ENCODE results near the gene DUS3L. TPM values are rescaled to one million over a fixed set of nuclear protein-coding genes. Genes with fewer than 3 reads are reported as not detected.
A peak's percentile ranks its signal among the peaks of the same experiment; 100 is the strongest.

Gene DUS3L
- total RNA-seq (2021; fragmentation: NEBNext Ultra II Directional; extraction: Animal tissue kit (Norgen Biotek cat#: 25700)) (39.1 and 39.4 TPM in 2 replicates), polyA plus RNA-seq (2011; rRNA removed) (37.6 and 45.8 TPM in 2 replicates), polyA minus RNA-seq (2011; rRNA and poly(A)+ RNA removed) (15.4 and 18.5 TPM in 2 replicates)
- 42.4 TPM for polyA plus RNA-seq (2011; cell fraction: cytosol; rRNA removed)
- polyA plus RNA-seq (2011; cell fraction: nucleus; rRNA removed), result 92.4 TPM
- polyA plus RNA-seq (2012, experiment 1 of 2), result 35.1 to 50.2 TPM (median 40.6 TPM) in 4 replicates
- polyA plus RNA-seq (2012, experiment 2 of 2), result 36.3 TPM
- polyA plus RNA-seq (2013, experiment 1 of 2), result 22.4 TPM
- 21.2 TPM for polyA plus RNA-seq (2013, experiment 2 of 2)
- 51.6 TPM for polyA minus RNA-seq (2011; cell fraction: cytosol; rRNA and poly(A)+ RNA removed)
- polyA minus RNA-seq (2011; cell fraction: nucleus; rRNA and poly(A)+ RNA removed), result 35.5 TPM
- long read RNA-seq, experiment 1, partial matches to known transcripts, result 11 of 32 reads
- long read RNA-seq, experiment 1, other reads (novel, unspliced or antisense), result 20 of 32 reads
- long read RNA-seq, experiment 2, partial matches to known transcripts, result 3 of 4 reads
- long read RNA-seq, experiment 2, other reads (novel, unspliced or antisense), result 1 of 4 reads

- Histone ChIP-seq H3K4me3 (ENCODE audit: extremely low read depth in 1 of 4, insufficient read depth in 2 of 4, low read depth in 3 of 4, low read length in 4 of 4) (peak within 1 kb of the TSS; percentile 77 to 92 (median 82)), H3K36me3 (ENCODE audit: control insufficient read depth in 2 of 4, insufficient read depth in 4 of 4, low read length in 3 of 4) (peaks cover 20 to 33% (median 29%) of the 10 kb centered on the region in 4 experiments), H3K4me2 (ENCODE audit: insufficient read depth in 1 of 2, low read depth in 2 of 2, low read length in 2 of 2) (peak within 1 kb of the TSS; percentile 52 to 79), H3K27ac (ENCODE audit: low read depth, low read length) (peak within 1 kb of the TSS; percentile 91), H2BK120ac (replicated peaks; ENCODE audit: low read depth, low read length) (no peak within 1 kb of the TSS), H2BK15ac (ENCODE audit: low read length) (0 out of 2 replicates have a peak within 1 kb of the TSS, but pooled peaks have one; percentile 72), H3K27me3 (replicated peaks in 1 of 4; ENCODE audit: control insufficient read depth in 3 of 4, extremely low read depth in 1 of 4, insufficient read depth in 3 of 4, low read length in 3 of 4) (no peaks in the 10 kb centered on the region), H3K79me2 (ENCODE audit: control insufficient read depth in 1 of 2, insufficient read depth in 2 of 2, low read length in 2 of 2) (no peaks in the 10 kb centered on the region), H4K5ac (ENCODE audit: insufficient read length, low read depth, low read length) (peak within 1 kb of the TSS; percentile 57), H2BK12ac (ENCODE audit: low read depth, low read length) (peak within 1 kb of the TSS; percentile 84; the same call in 1 of the 2 replicates), H3K56ac (replicated peaks; ENCODE audit: insufficient read length, low read depth, low read length) (peak within 1 kb of the TSS; percentile 40), H3K23me2 (ENCODE audit: low read depth, low read length) (peaks cover 3% of the 10 kb centered on the region; the same call in 1 of the 2 replicates), H3K9ac (replicated peaks in 1 of 4; ENCODE audit: extremely low read depth in 1 of 4, low read depth in 3 of 4, low read length in 3 of 4) (peak within 1 kb of the TSS in 3 of 4 experiments; percentile 73 to 92 (median 89); a peak in 6 of 7 replicates), H3K4me1 (replicated peaks in 1 of 4; ENCODE audit: control insufficient read depth in 3 of 4, insufficient read depth in 4 of 4, low read length in 3 of 4) (no peaks in the 10 kb centered on the region; a peak in 1 of 7 replicates), H3K14ac (ENCODE audit: insufficient read length) (no peak within 1 kb of the TSS), H4K91ac (replicated peaks; ENCODE audit: insufficient read length, low read length) (peak within 1 kb of the TSS; percentile 69), H2AFZ (ENCODE audit: low read length) (no peak within 1 kb of the TSS), H2BK20ac (ENCODE audit: low read length) (no peak within 1 kb of the TSS), H4K20me1 (replicated peaks in 1 of 2; ENCODE audit: control insufficient read depth in 1 of 2, insufficient read depth in 2 of 2, low read length in 2 of 2) (peaks cover 0 to 10% of the 10 kb centered on the region in 2 experiments), H3K18ac (ENCODE audit: extremely low read depth, low read length) (peak within 1 kb of the TSS; percentile 95), H4K8ac (ENCODE audit: extremely low read depth, insufficient read depth, low read length) (peak within 1 kb of the TSS; percentile 98), H2BK5ac (ENCODE audit: low read depth, low read length) (peak within 1 kb of the TSS; percentile 98), H3K23ac (ENCODE audit: insufficient read length) (no peak within 1 kb of the TSS), H2AK5ac (ENCODE audit: low read depth, low read length) (0 out of 2 replicates have a peak within 1 kb of the TSS, but pooled peaks have one; percentile 34), H3K79me1 (ENCODE audit: low read depth, low read length) (peaks cover 5% of the 10 kb centered on the region; the same call in 1 of the 2 replicates), H3K9me3 (ENCODE audit: insufficient read depth in 2 of 2, low read depth in 1 of 2, low read length in 1 of 2) (no peaks in the 10 kb centered on the region), H3K4ac (replicated peaks; ENCODE audit: insufficient read length, low read depth, low read length) (peak within 1 kb of the TSS; percentile 75)
- CTCF ChIA-PET (ENCODE audit: partially characterized antibody), result interaction anchor here (0.8 to 3.0 kb wide), 6 partner anchors 13 to 231 kb away, joined by 3 to 13 read pairs (median 4); partner anchors contain the start of gene NRTN
- FAIRE-seq (peak; percentile 98), DNase-seq (ENCODE audit: low read depth in 1 of 2, low spot score in 2 of 2) (peak; percentile 94 to 95)
- 11% methylated on average over 71 of the region's 72 CpGs; no CpG with 5 or more reads in 1 of the 2 experiments for WGBS, 2 experiments (ENCODE audit: extremely low coverage in 1 of 2, insufficient coverage in 1 of 2, insufficient read length in 1 of 2, insufficient replicate concordance in 2 of 2, low coverage in 1 of 2, low lambda C conversion rate in 2 of 2, missing lambda C conversion rate in 1 of 2)
- POLR2A ChIA-PET (ENCODE audit: partially characterized antibody), result interaction anchor here (0.8 to 4.5 kb wide), 19 partner anchors 9 to 187 kb away, joined by 3 to 32 read pairs (median 5); partner anchors contain the start of genes CATSPERD, LONP1, NDUFA11 and RANBP3
- TF ChIP-seq MAFK (IDR thresholded peaks at IDR 0.05; ENCODE audit: low read depth, low read length), result no peak
- no peak for TF ChIP-seq KDM5A (IDR thresholded peaks at IDR 0.05; ENCODE audit: low read length)
- no peak for TF ChIP-seq CEBPB (IDR thresholded peaks at IDR 0.05; ENCODE audit: low read depth, low read length)
- peak; percentile 78 for TF ChIP-seq ATF2 (IDR thresholded peaks at IDR 0.05; ENCODE audit: low read length)
- peak; percentile 91 for TF ChIP-seq KDM4A (IDR thresholded peaks at IDR 0.05; ENCODE audit: low read depth, low read length, severe bottlenecking)
- peak; percentile 73; the same call in 1 of the 2 replicates for TF ChIP-seq SP1 (IDR thresholded peaks at IDR 0.05; ENCODE audit: low read depth, low read length)
Measured at GRCh38 chr19:5790559-5791520, at the start of gene DUS3L. Gene DUS3L (minus strand): TSS chr19:5791163. CDS start chr19:5791141, 22 bp downstream.
